HL-60 (cell line): ENCODE results near the gene PODNL1.

ENCODE experiments used
- DNase-seq, 2 experiments: peaks; one replicate each; pipeline ENCODE4 v3.0.0-alpha.2; 2010 to 2020; ENCODE audit warnings: low read depth in 1 of 2, low spot score in 1 of 2
- H3K27ac ChIP-seq: fragments of 250-450 bp; sonication (Bioruptor Pico); replicated peaks from 2 replicates; pipeline ENCODE4 v1.5.1; 2020; ENCODE audit warnings: mild to moderate bottlenecking, moderate library complexity
- H3K27me3 ChIP-seq: fragments of 250-450 bp; sonication (Bioruptor Pico); 2 replicates; pipeline ENCODE4 v1.5.1; 2021; ENCODE audit warnings: mild to moderate bottlenecking, moderate library complexity; ENCODE audit not compliant: insufficient read depth, poor library complexity, severe bottlenecking
- H3K4me3 ChIP-seq: replicated peaks from 2 replicates; pipeline ENCODE4 v1.5.1; 2011; ENCODE audit warnings: mild to moderate bottlenecking, control low read depth, low read length; ENCODE audit not compliant: insufficient read depth
- CTCF ChIP-seq: IDR thresholded peaks from one replicate; pipeline ENCODE4 v1.5.1; 2011; ENCODE audit warnings: low read length, control low read depth, inconsistent platforms; ENCODE audit not compliant: insufficient read depth
- GABPA ChIP-seq: IDR thresholded peaks from 2 replicates; pipeline ENCODE4 v1.6.1; 2012; ENCODE audit warnings: low read depth
- POLR2AphosphoS5 ChIP-seq: IDR thresholded peaks from 2 replicates; pipeline ENCODE4 v1.6.1; 2012; ENCODE audit warnings: low read depth
- SPI1 ChIP-seq: IDR thresholded peaks from 2 replicates; pipeline ENCODE4 v1.6.1; 2012; ENCODE audit warnings: low read depth, mild to moderate bottlenecking, borderline replicate concordance
- TF ChIP-seq, protein P1 (sequence below): IDR thresholded peaks from 2 replicates; pipeline ENCODE4 v1.6.1; 2012; ENCODE audit warnings: low read depth; ENCODE audit not compliant: insufficient replicate concordance

PODNL1 gene

GRCh38 chr19:13965377-13965896, 27.2 kb upstream of the PODNL1 start:
- no peak for TF ChIP-seq SPI1
- TF ChIP-seq GABPA, result no peak
- TF ChIP-seq, protein P1, sequence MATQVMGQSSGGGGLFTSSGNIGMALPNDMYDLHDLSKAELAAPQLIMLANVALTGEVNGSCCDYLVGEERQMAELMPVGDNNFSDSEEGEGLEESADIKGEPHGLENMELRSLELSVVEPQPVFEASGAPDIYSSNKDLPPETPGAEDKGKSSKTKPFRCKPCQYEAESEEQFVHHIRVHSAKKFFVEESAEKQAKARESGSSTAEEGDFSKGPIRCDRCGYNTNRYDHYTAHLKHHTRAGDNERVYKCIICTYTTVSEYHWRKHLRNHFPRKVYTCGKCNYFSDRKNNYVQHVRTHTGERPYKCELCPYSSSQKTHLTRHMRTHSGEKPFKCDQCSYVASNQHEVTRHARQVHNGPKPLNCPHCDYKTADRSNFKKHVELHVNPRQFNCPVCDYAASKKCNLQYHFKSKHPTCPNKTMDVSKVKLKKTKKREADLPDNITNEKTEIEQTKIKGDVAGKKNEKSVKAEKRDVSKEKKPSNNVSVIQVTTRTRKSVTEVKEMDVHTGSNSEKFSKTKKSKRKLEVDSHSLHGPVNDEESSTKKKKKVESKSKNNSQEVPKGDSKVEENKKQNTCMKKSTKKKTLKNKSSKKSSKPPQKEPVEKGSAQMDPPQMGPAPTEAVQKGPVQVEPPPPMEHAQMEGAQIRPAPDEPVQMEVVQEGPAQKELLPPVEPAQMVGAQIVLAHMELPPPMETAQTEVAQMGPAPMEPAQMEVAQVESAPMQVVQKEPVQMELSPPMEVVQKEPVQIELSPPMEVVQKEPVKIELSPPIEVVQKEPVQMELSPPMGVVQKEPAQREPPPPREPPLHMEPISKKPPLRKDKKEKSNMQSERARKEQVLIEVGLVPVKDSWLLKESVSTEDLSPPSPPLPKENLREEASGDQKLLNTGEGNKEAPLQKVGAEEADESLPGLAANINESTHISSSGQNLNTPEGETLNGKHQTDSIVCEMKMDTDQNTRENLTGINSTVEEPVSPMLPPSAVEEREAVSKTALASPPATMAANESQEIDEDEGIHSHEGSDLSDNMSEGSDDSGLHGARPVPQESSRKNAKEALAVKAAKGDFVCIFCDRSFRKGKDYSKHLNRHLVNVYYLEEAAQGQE, result no peak
- TF ChIP-seq CTCF, result no peak
- Histone ChIP-seq H3K27ac (no peak overlapping the region), H3K4me3 (no peak overlapping the region), H3K27me3 (no peaks in the 10 kb centered on the region)
- DNase-seq, result no peak

DNA sequence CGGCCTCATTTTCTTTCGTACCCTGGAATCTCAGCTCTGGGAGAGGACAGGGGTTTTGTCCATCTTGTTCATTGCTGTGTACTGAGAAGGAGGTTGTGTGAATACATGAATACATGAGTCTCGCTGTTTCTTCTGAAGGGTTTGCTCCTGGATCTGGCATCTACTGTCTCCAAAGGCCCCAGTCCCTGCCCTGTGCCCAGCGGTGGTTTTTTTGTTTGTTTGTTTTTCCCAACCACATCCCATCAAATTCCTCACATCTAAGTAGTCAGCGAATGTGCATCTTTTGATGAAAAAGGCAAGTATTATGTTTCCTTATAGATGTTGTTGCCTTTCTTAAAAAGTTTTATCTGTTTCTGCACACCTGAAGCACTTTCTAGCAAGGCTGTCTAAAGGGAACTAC, 26.6 kb upstream of the PODNL1 start:
- no peak overlapping the region for H3K4me3 ChIP-seq
- no peak for DNase-seq
- no peak for TF ChIP-seq CTCF
- TF ChIP-seq POLR2AphosphoS5, result no peak
- no peak for TF ChIP-seq GABPA
- TF ChIP-seq, protein P1, result no peak
- no peak for TF ChIP-seq SPI1
- H3K27ac ChIP-seq, result no peak overlapping the region
- no peaks in the 10 kb centered on the region for H3K27me3 ChIP-seq

- TF ChIP-seq, protein P1, result no peak
- TF ChIP-seq SPI1, result no peak
- no peak for TF ChIP-seq GABPA
- no peak for TF ChIP-seq CTCF
- no peak for TF ChIP-seq POLR2AphosphoS5
- H3K4me3 ChIP-seq, result no peak overlapping the region
- no peak overlapping the region for H3K27ac ChIP-seq
- no peaks in the 10 kb centered on the region for H3K27me3 ChIP-seq
- no peak for DNase-seq
Observed at GRCh38 chr19:13963603-13964105, 25.4 kb upstream of the PODNL1 start.
